ENCODE measurements around the gene ELFN2. TPM values are rescaled to one million over a fixed set of nuclear protein-coding genes. Genes with fewer than 3 reads are reported as not detected.

The ELFN2 gene
- total RNA-seq, 4 donors from 2014 or later = 0.30 to 0.76 TPM; not detected in 2

- Histone ChIP-seq H3K9me3 (no peaks in the 10 kb centered on the region), H3K4me1 (peaks cover 0 to 12% of the 10 kb centered on the region in 2 donors), H3K36me3 (no peaks in the 10 kb centered on the region), H3K4me3 (no peak overlapping the region), H3K27ac (no peak overlapping the region), H3K27me3 (peaks cover 0 to 18% of the 10 kb centered on the region in 2 donors)
- no peak for DNase-seq
- intact Hi-C loops (cut with DNase I; ENCODE audit: low total_unique reads) = no loop called here
- no peak for TF ChIP-seq POLR2A (IDR thresholded peaks at IDR 0.05)
- TF ChIP-seq CTCF (IDR thresholded peaks at IDR 0.05) = no peak
Measured at GRCh38 chr22:37431366-37431765, 4.1 kb upstream of the ELFN2 start.

- DNase-seq = no peak
- intact Hi-C loops (cut with DNase I; ENCODE audit: low total_unique reads) = no loop called here
- no peak overlapping the region for H3K27ac ChIP-seq
- TF ChIP-seq POLR2A (IDR thresholded peaks at IDR 0.05) = no peak
- no peak for TF ChIP-seq CTCF (IDR thresholded peaks at IDR 0.05)
- H3K9me3 ChIP-seq = no peaks in the 10 kb centered on the region
- H3K36me3 ChIP-seq = no peaks in the 10 kb centered on the region
- H3K27me3 ChIP-seq = peaks cover 0 to 20% of the 10 kb centered on the region in 2 donors
- H3K4me1 ChIP-seq = peaks cover 0 to 12% of the 10 kb centered on the region in 2 donors
- no peak overlapping the region for H3K4me3 ChIP-seq
Measured at GRCh38 chr22:37430941-37431340, 3.7 kb upstream of the ELFN2 start.

- H3K9me3 ChIP-seq = no peaks in the 10 kb centered on the region
- TF ChIP-seq POLR2A (IDR thresholded peaks at IDR 0.05) = no peak
- TF ChIP-seq CTCF (IDR thresholded peaks at IDR 0.05) = peak in 3 of 4 experiments; percentile 18 to 39 (median 25)
- no peak for DNase-seq
- peaks cover 0 to 20% of the 10 kb centered on the region in 2 donors for H3K27me3 ChIP-seq
- no peak overlapping the region for H3K27ac ChIP-seq
- intact Hi-C loops (cut with DNase I; ENCODE audit: low total_unique reads) = no loop called here
- peaks cover 0 to 12% of the 10 kb centered on the region in 2 donors for H3K4me1 ChIP-seq
- H3K36me3 ChIP-seq = no peaks in the 10 kb centered on the region
- H3K4me3 ChIP-seq = no peak overlapping the region
Measured at GRCh38 chr22:37428649-37429586, 1.6 kb upstream of the ELFN2 start.

GRCh38 chr22:37427711-37428635, 694 bp upstream of the ELFN2 start:
- Histone ChIP-seq H3K4me1 (peaks cover 0 to 12% of the 10 kb centered on the region in 2 donors), H3K9me3 (no peaks in the 10 kb centered on the region), H3K27me3 (peaks cover 0 to 20% of the 10 kb centered on the region in 2 donors), H3K4me3 (peak overlapping the region in 1 of 2 donors; percentile 12), H3K27ac (no peak overlapping the region), H3K36me3 (no peaks in the 10 kb centered on the region)
- intact Hi-C loops (cut with DNase I; ENCODE audit: low total_unique reads) = no loop called here
- no peak for DNase-seq
- no peak for TF ChIP-seq CTCF (IDR thresholded peaks at IDR 0.05)
- TF ChIP-seq POLR2A (IDR thresholded peaks at IDR 0.05) = no peak
